IMR-90 (cell line): ENCODE data around the gene SLC37A1.

Source experiments
- FOS ChIP-seq: fragments of 150-350 bp; IDR thresholded peaks from 2 replicates; pipeline ENCODE4 v1.6.1; 2016; ENCODE audit warnings: low read depth, low read length
- MXI1 ChIP-seq: IDR thresholded peaks from 2 replicates; pipeline ENCODE4 v1.6.1; 2012; ENCODE audit warnings: low read depth, mild to moderate bottlenecking, low read length, moderate library complexity, borderline replicate concordance
- NFE2L2 ChIP-seq: fragments of 150-350 bp; IDR thresholded peaks from 2 replicates; pipeline ENCODE4 v1.6.1; 2016; ENCODE audit warnings: low read depth, mild to moderate bottlenecking, low read length
- POLR2A ChIP-seq: IDR thresholded peaks from 2 replicates; pipeline ENCODE4 v1.6.1; 2012; ENCODE audit warnings: mild to moderate bottlenecking, low read depth, low read length
- RAD21 ChIP-seq: IDR thresholded peaks from 2 replicates; pipeline ENCODE4 v1.6.1; 2012; ENCODE audit warnings: low read length, improper control_type of control experiment
- RCOR1 ChIP-seq: IDR thresholded peaks from 2 replicates; pipeline ENCODE4 v1.6.1; 2012; ENCODE audit warnings: mild to moderate bottlenecking, low read length, improper control_type of control experiment; ENCODE audit not compliant: insufficient replicate concordance
- RFX5 ChIP-seq: IDR thresholded peaks from 2 replicates; pipeline ENCODE4 v1.8.0; 2012; ENCODE audit warnings: low read depth, mild to moderate bottlenecking, low read length, moderate library complexity
- TF ChIP-seq, protein P1 (sequence below): conservative IDR thresholded peaks from 2 replicates; pipeline ENCODE4 v1.5.1; 2012; ENCODE audit warnings: mild to moderate bottlenecking, low read depth, low read length, improper control_type of control experiment

DNA sequence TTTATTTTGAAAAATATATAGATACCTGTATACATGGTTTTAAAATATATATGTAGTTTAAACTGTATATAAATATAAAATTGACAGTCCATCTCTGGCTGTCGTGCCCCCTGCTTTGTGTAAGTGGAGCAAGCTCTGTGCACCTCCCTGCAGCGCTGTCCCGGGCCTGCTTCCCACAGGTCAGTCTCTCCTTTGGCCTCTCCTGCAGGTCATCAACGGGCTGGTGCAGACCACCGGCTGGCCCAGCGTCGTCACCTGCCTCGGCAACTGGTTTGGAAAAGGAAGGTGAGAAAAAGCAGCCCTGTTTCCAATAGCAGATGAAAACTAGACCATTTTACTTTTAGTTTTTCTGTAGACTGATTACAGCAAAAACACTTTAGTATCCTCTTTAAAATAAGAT is 28.5 kb downstream of the SLC37A1 start:
- TF ChIP-seq POLR2A (no peak), RFX5 (no peak), RAD21 (no peak), NFE2L2 (no peak), FOS (no peak), MXI1 (no peak), RCOR1 (no peak)
- TF ChIP-seq, protein P1, sequence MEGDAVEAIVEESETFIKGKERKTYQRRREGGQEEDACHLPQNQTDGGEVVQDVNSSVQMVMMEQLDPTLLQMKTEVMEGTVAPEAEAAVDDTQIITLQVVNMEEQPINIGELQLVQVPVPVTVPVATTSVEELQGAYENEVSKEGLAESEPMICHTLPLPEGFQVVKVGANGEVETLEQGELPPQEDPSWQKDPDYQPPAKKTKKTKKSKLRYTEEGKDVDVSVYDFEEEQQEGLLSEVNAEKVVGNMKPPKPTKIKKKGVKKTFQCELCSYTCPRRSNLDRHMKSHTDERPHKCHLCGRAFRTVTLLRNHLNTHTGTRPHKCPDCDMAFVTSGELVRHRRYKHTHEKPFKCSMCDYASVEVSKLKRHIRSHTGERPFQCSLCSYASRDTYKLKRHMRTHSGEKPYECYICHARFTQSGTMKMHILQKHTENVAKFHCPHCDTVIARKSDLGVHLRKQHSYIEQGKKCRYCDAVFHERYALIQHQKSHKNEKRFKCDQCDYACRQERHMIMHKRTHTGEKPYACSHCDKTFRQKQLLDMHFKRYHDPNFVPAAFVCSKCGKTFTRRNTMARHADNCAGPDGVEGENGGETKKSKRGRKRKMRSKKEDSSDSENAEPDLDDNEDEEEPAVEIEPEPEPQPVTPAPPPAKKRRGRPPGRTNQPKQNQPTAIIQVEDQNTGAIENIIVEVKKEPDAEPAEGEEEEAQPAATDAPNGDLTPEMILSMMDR: no peak
